Central memory CD8-positive, alpha-beta T cell (primary cell): ENCODE results near the gene MANSC4.

Source experiments
- ATAC-seq: fragments of 150-1000 bp; cut with Tn5 transposase; replicated peaks from 2 replicates; pipeline ENCODE4 v1.10.0; 2022; ENCODE audit warnings: mild to moderate bottlenecking, moderate FRiP score, moderate number of reproducible peaks; ENCODE audit not compliant: poor library complexity, severe bottlenecking; ENCODE audit errors: extremely low read depth
- DNase-seq, 2 donors: peaks; one replicate each; pipeline ENCODE4 v3.0.0; 2021; ENCODE audit warnings: low spot score in 2 of 2
- H3K27ac Mint-ChIP-seq: one replicate; pipeline ENCODE4 v1.8.0; 2022; ENCODE audit warnings: low read depth, mild to moderate bottlenecking, moderate library complexity, mixed read lengths
- H3K27me3 Mint-ChIP-seq: one replicate; pipeline ENCODE4 v1.8.0; 2022; ENCODE audit warnings: mixed read lengths
- H3K36me3 Mint-ChIP-seq: one replicate; pipeline ENCODE4 v1.8.0; 2022; ENCODE audit warnings: mild to moderate bottlenecking, moderate library complexity, mixed read lengths; ENCODE audit not compliant: insufficient read depth
- H3K4me1 Mint-ChIP-seq: one replicate; pipeline ENCODE4 v1.8.0; 2022; ENCODE audit warnings: mixed read lengths
- H3K4me3 Mint-ChIP-seq: one replicate; pipeline ENCODE4 v1.8.0; 2022; ENCODE audit warnings: mild to moderate bottlenecking, moderate library complexity, mixed read lengths
- H3K9me3 Mint-ChIP-seq: one replicate; pipeline ENCODE4 v1.8.0; 2022; ENCODE audit warnings: mixed read lengths

MANSC4 gene

DNA sequence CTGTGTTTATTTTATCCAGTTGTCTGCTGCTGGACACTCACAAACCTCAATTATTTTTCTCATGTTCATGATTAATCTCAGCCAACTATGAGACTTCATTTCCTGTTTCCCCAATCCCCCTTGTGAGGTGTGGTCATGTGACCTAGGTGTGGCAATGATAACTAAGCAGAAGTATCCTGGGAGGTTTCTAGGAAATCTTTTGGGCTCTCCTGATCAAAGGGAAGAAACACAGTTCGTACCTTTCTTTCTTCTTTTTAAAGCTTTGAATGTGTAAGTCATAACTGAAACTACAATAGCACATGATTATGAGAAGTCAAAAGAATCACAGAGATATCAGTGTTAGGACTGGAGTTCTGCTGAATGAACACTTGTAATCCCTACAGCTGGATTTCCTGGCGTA is 34.4 kb upstream of the MANSC4 start:
- no peak for ATAC-seq
- H3K27ac Mint-ChIP-seq = no peak overlapping the region
- H3K36me3 Mint-ChIP-seq = no peaks in the 10 kb centered on the region
- H3K27me3 Mint-ChIP-seq = peaks cover 64% of the 10 kb centered on the region
- no peaks in the 10 kb centered on the region for H3K9me3 Mint-ChIP-seq
- DNase-seq = no peak
- no peak overlapping the region for H3K4me3 Mint-ChIP-seq
- H3K4me1 Mint-ChIP-seq = no peaks in the 10 kb centered on the region

GRCh38 chr12:27812502-27812901 is 32.5 kb upstream of the MANSC4 start:
- Mint-ChIP-seq H3K27ac (no peak overlapping the region), H3K4me1 (no peaks in the 10 kb centered on the region), H3K9me3 (no peaks in the 10 kb centered on the region), H3K36me3 (peaks cover 2% of the 10 kb centered on the region), H3K4me3 (no peak overlapping the region), H3K27me3 (peaks cover 74% of the 10 kb centered on the region)
- DNase-seq = no peak
- ATAC-seq = no peak

DNA sequence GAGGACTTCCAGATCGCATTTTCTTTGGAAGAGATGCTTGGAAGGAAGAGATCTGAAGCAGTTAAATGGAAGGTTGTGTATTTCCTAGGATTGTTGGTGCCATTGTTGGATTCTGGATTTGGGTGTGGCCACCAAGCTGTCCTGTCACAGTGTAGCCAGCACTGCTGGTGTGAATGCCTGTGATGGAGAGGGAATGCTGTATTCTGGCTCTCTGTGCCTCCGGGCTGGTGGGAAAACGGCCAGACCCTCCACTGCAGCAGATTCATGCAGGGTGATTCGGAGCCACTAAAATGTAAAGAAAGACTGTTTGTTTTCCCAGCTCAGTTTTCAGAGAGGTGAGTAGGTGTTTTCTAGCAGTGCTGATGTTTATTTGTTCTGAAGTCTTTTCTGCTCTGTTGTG is 30.7 kb upstream of the MANSC4 start:
- no peak overlapping the region for H3K4me3 Mint-ChIP-seq
- no peaks in the 10 kb centered on the region for H3K9me3 Mint-ChIP-seq
- ATAC-seq = no peak
- H3K27me3 Mint-ChIP-seq = peaks cover 91% of the 10 kb centered on the region
- DNase-seq = no peak
- H3K36me3 Mint-ChIP-seq = peaks cover 2% of the 10 kb centered on the region
- no peak overlapping the region for H3K27ac Mint-ChIP-seq
- H3K4me1 Mint-ChIP-seq = no peaks in the 10 kb centered on the region

GRCh38 chr12:27808841-27809240 is 28.8 kb upstream of the MANSC4 start:
- Mint-ChIP-seq H3K27ac (no peak overlapping the region), H3K27me3 (peaks cover 83% of the 10 kb centered on the region), H3K9me3 (no peaks in the 10 kb centered on the region), H3K36me3 (peaks cover 2% of the 10 kb centered on the region), H3K4me1 (no peaks in the 10 kb centered on the region), H3K4me3 (no peak overlapping the region)
- ATAC-seq = no peak
- DNase-seq = no peak

DNA sequence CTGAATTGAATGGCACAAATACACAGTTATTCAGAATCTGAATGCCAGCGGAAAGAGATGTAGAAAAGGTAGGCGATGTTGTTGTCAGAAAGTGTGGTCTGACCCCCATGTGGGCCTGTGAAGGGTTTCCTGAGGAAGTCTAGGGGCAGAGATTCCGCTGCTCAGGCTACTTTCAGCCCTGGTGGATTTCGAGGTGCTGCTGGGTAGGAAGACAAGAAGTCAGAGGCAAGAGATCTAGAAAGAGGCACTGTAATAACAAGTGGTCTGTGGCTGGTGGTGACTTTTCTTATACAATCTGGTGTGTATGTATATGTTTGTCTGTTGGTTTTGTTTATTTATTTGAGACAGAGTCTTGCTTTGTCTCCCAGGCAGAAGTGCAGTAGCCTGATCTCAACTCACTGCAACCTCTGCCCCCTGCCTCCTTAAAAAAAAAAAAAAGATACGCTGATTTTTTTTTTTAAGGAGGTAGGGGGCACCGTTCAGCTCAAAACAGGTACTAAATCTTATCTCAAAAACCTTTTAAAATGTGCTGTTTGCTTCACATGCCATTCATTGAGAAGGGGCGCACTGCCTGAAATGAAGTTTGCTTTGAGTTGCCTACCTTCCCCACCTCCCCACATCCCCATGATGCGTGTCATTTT is 27.1 kb upstream of the MANSC4 start:
- Mint-ChIP-seq H3K4me1 (no peaks in the 10 kb centered on the region), H3K4me3 (no peak overlapping the region), H3K27me3 (peaks cover 69% of the 10 kb centered on the region), H3K27ac (no peak overlapping the region), H3K36me3 (peaks cover 2% of the 10 kb centered on the region), H3K9me3 (no peaks in the 10 kb centered on the region)
- DNase-seq (no peak), ATAC-seq (peak; percentile 40)

DNA sequence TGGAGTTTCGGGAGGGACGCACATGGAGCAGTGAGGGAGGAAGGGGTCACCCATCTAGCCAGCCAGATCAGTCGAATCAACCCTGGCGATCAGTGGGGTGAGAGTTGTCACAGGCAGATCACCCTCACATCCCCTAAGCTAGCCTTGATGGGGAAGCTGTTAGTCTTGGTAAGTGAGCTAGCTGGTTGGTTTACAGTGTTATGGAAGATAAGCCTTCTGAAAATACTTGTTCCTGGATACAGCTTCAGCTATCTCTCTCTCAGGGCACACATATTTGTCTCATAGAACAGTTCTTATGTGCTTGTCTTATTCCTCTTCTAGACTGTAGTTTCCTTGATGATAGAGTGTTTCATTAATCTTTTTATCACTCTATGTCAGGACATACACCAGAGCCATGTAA is 26.2 kb upstream of the MANSC4 start:
- H3K4me3 Mint-ChIP-seq = no peak overlapping the region
- H3K27me3 Mint-ChIP-seq = peaks cover 59% of the 10 kb centered on the region
- DNase-seq (no peak), ATAC-seq (no peak)
- H3K36me3 Mint-ChIP-seq = peaks cover 2% of the 10 kb centered on the region
- H3K4me1 Mint-ChIP-seq = no peaks in the 10 kb centered on the region
- no peaks in the 10 kb centered on the region for H3K9me3 Mint-ChIP-seq
- no peak overlapping the region for H3K27ac Mint-ChIP-seq

GRCh38 chr12:27805238-27805637 is 25.2 kb upstream of the MANSC4 start:
- Mint-ChIP-seq H3K27ac (no peak overlapping the region), H3K4me3 (no peak overlapping the region), H3K36me3 (peaks cover 2% of the 10 kb centered on the region), H3K27me3 (peaks cover 49% of the 10 kb centered on the region), H3K9me3 (no peaks in the 10 kb centered on the region), H3K4me1 (no peaks in the 10 kb centered on the region)
- DNase-seq = no peak
- ATAC-seq = no peak

DNA sequence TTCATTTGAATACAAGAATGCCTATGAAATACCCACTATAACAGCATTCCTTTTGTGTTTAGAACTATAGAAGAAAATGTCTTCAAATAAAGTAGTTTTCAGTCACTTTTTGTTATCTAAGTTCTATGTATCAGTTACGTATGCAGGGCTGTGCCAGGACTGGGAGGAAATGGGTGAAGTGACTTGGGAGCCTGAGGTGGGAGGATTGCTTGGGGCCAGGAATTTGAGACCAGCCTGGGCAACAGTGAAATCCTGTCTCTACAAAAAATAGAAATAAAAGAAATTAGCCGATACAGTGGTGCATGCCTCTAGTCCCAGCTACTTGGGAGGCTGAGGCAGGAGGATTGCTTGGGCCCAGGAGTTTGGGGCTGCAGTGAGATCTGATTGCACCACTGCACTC is 22.9 kb upstream of the MANSC4 start:
- Mint-ChIP-seq H3K27ac (no peak overlapping the region), H3K4me3 (no peak overlapping the region), H3K4me1 (no peaks in the 10 kb centered on the region)

DNA sequence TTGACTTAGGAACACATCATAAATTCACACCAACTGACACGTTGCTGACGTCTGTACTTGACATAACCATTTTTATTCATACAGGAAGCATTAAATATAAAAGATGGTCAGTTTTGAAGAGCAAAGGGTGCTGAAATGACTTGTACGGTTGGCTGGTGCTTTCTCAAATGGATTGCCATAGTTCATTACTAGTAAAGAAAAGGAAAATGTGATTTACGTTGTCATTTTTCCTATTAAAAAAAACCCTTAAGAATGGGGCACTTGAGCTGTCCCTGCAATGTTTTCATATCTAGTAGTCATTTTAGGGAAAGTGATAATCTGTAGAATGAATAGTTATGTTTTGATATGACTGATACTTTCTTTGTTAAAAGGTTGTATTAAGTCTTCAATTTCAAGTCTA is 22.5 kb upstream of the MANSC4 start:
- Mint-ChIP-seq H3K36me3 (peaks cover 11% of the 10 kb centered on the region), H3K27ac (peak overlapping the region; percentile 41), H3K4me3 (no peak overlapping the region), H3K4me1 (no peaks in the 10 kb centered on the region), H3K27me3 (peaks cover 22% of the 10 kb centered on the region), H3K9me3 (no peaks in the 10 kb centered on the region)
- ATAC-seq = no peak
- DNase-seq = no peak

More for the DNA sequence above, 22.9 kb upstream of the MANSC4 start:
- DNase-seq (no peak), ATAC-seq (no peak)
- Mint-ChIP-seq H3K9me3 (no peaks in the 10 kb centered on the region), H3K27me3 (peaks cover 26% of the 10 kb centered on the region), H3K36me3 (peaks cover 9% of the 10 kb centered on the region)

GRCh38 chr12:27801630-27802029 is 21.6 kb upstream of the MANSC4 start:
- H3K27ac Mint-ChIP-seq = no peak overlapping the region
- H3K4me3 Mint-ChIP-seq = no peak overlapping the region
- no peaks in the 10 kb centered on the region for H3K4me1 Mint-ChIP-seq
- ATAC-seq = no peak
- H3K27me3 Mint-ChIP-seq = peaks cover 13% of the 10 kb centered on the region
- H3K36me3 Mint-ChIP-seq = peaks cover 16% of the 10 kb centered on the region
- H3K9me3 Mint-ChIP-seq = no peaks in the 10 kb centered on the region
- DNase-seq = no peak

DNA sequence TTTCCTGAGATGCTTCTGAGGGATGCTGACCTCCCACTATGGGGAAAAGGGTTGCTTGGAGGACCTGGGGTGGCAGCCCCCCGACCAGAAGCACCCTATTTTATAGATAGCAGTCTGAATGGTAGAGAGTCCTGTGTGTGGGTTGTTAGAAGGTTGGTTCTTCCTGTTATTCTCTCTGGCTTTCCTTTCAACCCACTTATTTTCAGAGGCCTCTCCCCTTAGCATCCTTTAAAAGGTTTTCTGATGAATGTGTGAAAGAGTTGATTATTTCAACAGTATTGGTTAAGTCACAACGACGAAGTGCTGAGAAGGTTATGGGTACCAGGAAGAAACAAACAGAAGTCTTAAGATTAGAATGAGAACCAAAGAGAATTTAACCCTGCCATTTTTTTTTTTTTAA is 20.8 kb upstream of the MANSC4 start:
- ATAC-seq (no peak), DNase-seq (no peak)
- Mint-ChIP-seq H3K27me3 (peaks cover 5% of the 10 kb centered on the region), H3K4me1 (no peaks in the 10 kb centered on the region), H3K36me3 (peaks cover 16% of the 10 kb centered on the region), H3K4me3 (no peak overlapping the region), H3K27ac (peak overlapping the region; percentile 6), H3K9me3 (no peaks in the 10 kb centered on the region)

GRCh38 chr12:27797301-27798025 is 17.4 kb upstream of the MANSC4 start:
- no peaks in the 10 kb centered on the region for H3K9me3 Mint-ChIP-seq
- no peak for ATAC-seq
- no peaks in the 10 kb centered on the region for H3K4me1 Mint-ChIP-seq
- no peak overlapping the region for H3K4me3 Mint-ChIP-seq
- H3K36me3 Mint-ChIP-seq = peaks cover 30% of the 10 kb centered on the region
- H3K27ac Mint-ChIP-seq = no peak overlapping the region
- DNase-seq = no peak
- no peaks in the 10 kb centered on the region for H3K27me3 Mint-ChIP-seq

DNA sequence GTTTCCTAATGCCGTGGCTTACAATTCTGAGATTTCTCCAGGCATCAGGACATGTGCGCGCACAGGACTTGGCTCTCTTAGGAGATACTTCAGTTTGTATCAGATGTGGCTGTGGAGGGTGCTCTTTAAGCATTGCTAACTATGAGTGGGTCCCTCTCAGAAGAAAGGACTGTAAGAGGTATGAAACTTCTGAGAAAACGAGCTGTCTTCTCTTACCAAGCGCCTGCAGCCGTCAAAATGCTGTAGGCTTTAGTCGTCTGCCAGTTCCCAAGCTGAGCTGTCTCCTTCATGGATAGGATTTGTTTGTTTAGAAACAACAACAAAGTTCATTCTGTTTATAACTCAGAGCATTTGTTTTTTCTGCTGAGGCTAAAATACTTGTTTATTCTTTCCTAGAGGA is 16.1 kb upstream of the MANSC4 start:
- Mint-ChIP-seq H3K36me3 (peaks cover 38% of the 10 kb centered on the region), H3K27ac (no peak overlapping the region), H3K4me3 (no peak overlapping the region), H3K4me1 (no peaks in the 10 kb centered on the region), H3K9me3 (no peaks in the 10 kb centered on the region), H3K27me3 (no peaks in the 10 kb centered on the region)
- ATAC-seq = no peak
- no peak for DNase-seq
